GM12872 (cell line): ENCODE measurements around the gene TENM4.

Experiments
- TF ChIP-seq, protein P1 (sequence below): IDR thresholded peaks from 3 replicates; pipeline ENCODE4 v1.5.1; 2011; ENCODE audit warnings: low read depth, mild to moderate bottlenecking, low read length, moderate library complexity; ENCODE audit not compliant: insufficient read depth

The TENM4 gene

DNA sequence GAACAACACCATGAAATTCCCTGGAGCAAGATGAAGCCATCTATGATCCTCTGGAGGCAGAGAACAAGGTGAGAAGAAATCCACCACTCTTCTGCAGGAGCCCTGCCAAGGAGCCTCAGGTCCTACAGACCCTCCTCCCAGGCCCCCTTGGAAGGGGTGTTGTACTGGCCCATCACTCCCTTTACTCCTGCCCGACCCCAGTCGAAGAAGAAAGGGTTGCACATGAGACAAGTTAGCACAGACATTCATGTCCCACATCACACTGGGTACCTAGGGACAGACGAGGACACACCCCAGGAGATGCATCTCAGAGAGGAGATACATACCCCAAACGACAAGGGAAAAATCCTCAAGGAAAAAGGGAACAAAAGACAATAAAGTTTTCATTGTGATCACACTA lies 783.4 kb downstream of the TENM4 start:
- TF ChIP-seq, protein P1, sequence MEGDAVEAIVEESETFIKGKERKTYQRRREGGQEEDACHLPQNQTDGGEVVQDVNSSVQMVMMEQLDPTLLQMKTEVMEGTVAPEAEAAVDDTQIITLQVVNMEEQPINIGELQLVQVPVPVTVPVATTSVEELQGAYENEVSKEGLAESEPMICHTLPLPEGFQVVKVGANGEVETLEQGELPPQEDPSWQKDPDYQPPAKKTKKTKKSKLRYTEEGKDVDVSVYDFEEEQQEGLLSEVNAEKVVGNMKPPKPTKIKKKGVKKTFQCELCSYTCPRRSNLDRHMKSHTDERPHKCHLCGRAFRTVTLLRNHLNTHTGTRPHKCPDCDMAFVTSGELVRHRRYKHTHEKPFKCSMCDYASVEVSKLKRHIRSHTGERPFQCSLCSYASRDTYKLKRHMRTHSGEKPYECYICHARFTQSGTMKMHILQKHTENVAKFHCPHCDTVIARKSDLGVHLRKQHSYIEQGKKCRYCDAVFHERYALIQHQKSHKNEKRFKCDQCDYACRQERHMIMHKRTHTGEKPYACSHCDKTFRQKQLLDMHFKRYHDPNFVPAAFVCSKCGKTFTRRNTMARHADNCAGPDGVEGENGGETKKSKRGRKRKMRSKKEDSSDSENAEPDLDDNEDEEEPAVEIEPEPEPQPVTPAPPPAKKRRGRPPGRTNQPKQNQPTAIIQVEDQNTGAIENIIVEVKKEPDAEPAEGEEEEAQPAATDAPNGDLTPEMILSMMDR = no peak

DNA sequence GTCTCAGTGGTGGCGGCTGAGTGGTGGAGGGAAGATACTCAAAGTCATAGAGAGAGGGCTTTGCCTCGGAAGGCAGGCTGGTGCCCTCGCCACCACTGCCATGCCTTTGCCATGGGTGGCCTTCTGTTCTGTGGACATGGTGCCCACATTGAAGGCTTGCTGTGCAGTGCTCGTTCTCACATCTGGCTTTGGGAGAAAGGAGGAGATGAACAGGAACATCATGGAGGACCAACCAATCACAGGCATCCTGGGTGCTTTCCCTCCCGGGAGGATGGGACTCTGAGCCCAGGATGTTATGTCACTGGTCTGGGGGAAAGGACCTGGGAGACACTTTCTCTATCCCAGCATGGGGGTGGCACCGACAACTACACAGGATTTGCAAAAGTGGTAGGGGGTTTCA lies 783.8 kb downstream of the TENM4 start:
- TF ChIP-seq, protein P1 = no peak

DNA sequence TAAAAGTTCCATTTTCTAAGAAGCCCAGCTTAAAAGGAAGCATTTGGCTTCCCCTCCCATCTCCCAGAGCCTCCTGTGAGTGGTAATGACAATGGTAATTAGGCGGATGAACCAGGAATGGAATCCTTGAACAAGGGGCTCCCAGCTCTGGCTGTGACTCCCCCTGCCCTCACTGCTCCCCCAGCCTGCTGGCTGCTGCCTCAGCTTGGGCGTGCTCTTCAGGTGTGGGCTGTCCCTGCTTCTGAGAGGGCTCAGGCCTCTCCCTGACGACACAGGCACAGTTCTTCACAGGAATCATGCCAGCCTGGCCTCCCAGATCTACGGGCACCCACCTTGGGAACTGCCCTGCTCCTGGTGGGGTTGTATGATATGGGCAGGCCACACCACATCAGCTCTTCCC lies 784.5 kb downstream of the TENM4 start:
- TF ChIP-seq, protein P1 = no peak

DNA sequence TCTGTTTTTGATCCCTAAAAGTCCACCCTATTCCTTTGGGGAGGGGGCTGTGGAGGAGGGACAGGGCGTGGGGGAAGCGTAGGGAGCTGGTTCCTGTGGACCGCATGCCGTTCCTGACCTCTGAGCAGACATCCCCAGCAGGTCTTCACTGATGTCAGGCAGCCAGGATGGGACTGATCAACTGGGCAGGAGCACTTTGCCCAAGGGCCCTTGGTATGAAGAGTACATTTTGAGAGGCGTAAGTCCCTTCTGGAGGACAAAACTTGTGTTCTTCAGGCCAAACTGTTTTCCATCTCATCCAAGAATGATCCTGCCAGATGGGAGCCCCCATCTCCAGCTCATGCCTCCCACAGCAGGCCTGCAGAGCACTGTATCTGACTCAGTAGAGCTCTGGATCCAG lies 785.3 kb downstream of the TENM4 start:
- TF ChIP-seq, protein P1 = no peak

DNA sequence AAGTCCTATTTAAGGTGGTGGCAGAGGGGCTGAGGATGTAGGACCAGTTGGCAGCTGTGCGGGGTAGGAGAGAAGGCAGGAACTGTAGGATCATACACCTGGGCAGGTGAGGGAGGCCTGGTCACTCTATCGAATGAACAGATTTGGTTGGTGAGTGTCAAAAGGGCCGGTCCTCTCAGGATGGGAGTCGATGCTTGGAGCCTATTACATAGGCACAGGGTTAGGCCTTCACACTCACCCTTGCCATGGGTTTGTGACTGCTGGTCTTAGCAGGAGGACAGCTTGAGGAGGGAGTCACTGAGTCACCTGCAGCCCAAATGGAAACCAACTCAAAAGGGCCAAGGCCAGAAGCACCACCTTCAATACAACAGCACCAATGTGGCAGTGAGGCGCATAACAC lies 786.0 kb downstream of the TENM4 start:
- TF ChIP-seq, protein P1 = no peak

DNA sequence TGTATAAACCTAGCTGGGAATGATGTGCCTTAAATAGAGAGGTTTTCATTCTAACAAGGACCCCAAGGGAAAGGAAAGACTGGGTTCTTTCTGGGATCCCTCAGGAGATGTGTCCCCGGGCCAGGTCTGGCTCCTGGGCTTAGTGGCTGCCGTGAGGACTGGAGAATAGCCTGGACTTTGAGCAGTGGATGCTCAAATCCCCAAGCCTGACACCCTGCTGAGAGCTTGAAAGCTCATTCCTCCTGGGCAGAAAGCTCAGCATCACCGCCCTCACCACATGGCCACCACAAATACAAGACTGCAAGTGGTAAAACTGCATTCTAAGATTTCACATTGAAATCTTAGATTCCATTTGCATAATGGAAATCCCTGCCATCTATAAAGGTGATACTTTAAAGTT lies 786.8 kb downstream of the TENM4 start:
- TF ChIP-seq, protein P1 = no peak

DNA sequence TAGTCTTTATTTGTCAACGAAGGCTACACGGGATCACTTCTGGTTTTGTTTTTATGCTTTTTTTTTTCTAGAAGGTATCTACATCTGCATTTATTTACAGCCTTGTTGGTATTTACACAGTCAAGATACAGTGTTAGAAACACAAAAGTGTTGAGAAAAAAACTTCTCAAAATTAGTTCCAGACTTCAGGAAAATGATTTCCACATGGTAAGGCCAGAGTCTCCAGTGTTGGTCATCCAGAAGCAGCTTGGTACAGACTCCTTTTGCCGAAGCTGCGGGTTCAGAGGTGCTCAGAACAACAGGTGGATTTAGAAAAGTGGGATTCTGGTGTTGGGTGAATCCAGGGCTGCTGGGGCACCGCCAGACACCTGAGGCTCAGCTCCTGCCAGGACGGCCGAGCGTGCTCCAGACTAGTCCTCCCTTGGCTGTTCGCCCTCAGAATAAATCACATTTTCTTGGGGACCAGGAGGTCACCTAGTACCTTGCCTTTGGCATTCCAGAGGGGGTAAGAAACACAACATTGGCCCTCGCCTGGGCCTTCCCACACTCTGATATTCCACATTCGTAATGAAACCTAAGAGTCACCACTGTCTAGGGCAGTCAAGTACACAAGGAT lies 787.4 kb downstream of the TENM4 start:
- TF ChIP-seq, protein P1 = no peak
